ENCODE measurements around the gene OR2T29.
"Not testable (repeated sequence)": the region's sequence is repeated elsewhere in the genome, so short reads cannot be mapped to it uniquely, and the experiment has no call there.

Gene OR2T29

GRCh38 chr1:248507773-248508172 lies 54.8 kb downstream of the OR2T29 start, which contains the start of gene OR2G6:
Gene OR2G6 (plus strand): TSS chr1:248508073. CDS start chr1:248521647, 13,574 bp downstream.
- DNase-seq = not testable (repeated sequence)
